Thoracic aorta (tissue), 2 donors: ENCODE measurements around the gene CAB39L. TPM values are rescaled to one million over a fixed set of nuclear protein-coding genes. Genes with fewer than 3 reads are reported as not detected.

Source experiments
- ATAC-seq: fragments of 150-250 bp; one replicate; pipeline ENCODE4 v1.8.0; 2017; ENCODE audit warnings: low read depth; ENCODE audit not compliant: insufficient number of reproducible peaks, low FRiP score
- DNase-seq: peaks from one replicate; pipeline ENCODE4 v3.0.0-alpha.2; 2020; ENCODE audit warnings: low spot score
- H3K27ac ChIP-seq, 2 donors: fragments of 200-600 bp; sonication (generic); 1 replicate in 1 of 2; 2 replicates in 1 of 2; pipeline ENCODE4 v1.5.1; 2016; ENCODE audit warnings: mild to moderate bottlenecking in 2 of 2, moderate library complexity in 2 of 2
- H3K27me3 ChIP-seq: fragments of 200-600 bp; sonication (generic); replicated peaks from 2 replicates; pipeline ENCODE4 v1.6.0; 2016; ENCODE audit warnings: mild to moderate bottlenecking; ENCODE audit not compliant: insufficient read depth
- H3K36me3 ChIP-seq: fragments of 200-600 bp; sonication (generic); one replicate; pipeline ENCODE4 v1.5.1; 2016
- H3K4me1 ChIP-seq, 2 donors: fragments of 200-600 bp; sonication (generic); 1 replicate in 1 of 2; 2 replicates in 1 of 2; pipeline versions ENCODE4 v1.5.1 to v1.6.0; 2016; ENCODE audit warnings: low read depth in 2 of 2, mild to moderate bottlenecking in 1 of 2; ENCODE audit not compliant: control insufficient read depth in 1 of 2
- H3K4me3 ChIP-seq: fragments of 200-600 bp; sonication (generic); 2 replicates; pipeline ENCODE4 v1.5.1; 2016; ENCODE audit warnings: mild to moderate bottlenecking
- H3K9me3 ChIP-seq: fragments of 200-600 bp; sonication (generic); 2 replicates; pipeline ENCODE4 v1.5.1; 2016
- total RNA-seq, 2 donors: library from RNA; depleted of rRNA; stranded (reverse); fragments of >200 nt; gene quantifications; one replicate each; pipeline versions ENCODE4 v1.1.0 to v1.2.3, GENCODE V29; 2016
- TF ChIP-seq, protein P1 (sequence below): fragments of 200-600 bp; sonication (generic); IDR thresholded peaks from one replicate; pipeline ENCODE4 v1.5.1; 2019; ENCODE audit warnings: antibody characterized with exemption

The CAB39L gene
- total RNA-seq, 2 donors from 2014 or later: 38.7 to 46.7 TPM

DNA sequence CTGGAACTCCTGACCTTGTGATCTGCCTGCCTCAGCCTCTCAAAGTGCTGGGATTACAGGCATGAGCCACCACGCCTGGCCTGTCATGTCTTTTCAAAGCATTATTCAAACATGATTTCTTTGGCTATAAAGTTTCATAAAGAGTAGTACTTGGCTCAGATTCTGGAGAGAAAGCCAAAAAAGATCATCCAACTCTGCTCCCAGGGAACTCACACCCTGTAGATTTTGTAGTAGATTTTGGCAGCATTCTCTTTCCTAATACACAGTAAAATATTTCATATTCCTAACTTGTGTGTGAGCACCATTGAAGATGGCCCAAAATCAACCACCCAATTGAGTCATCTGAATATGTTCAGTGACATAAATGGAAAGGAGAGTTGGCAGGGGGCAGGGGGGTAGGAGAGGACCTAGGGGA, 48.4 kb downstream of the CAB39L start:
- Histone ChIP-seq H3K9me3 (no peaks in the 10 kb centered on the region), H3K27me3 (no peaks in the 10 kb centered on the region), H3K4me1 (peaks cover 18 to 31% of the 10 kb centered on the region in 2 donors), H3K36me3 (no peaks in the 10 kb centered on the region), H3K27ac (peak overlapping the region; percentile 64 to 76), H3K4me3 (no peak overlapping the region)
- DNase-seq: peak; percentile 30
- TF ChIP-seq, protein P1, sequence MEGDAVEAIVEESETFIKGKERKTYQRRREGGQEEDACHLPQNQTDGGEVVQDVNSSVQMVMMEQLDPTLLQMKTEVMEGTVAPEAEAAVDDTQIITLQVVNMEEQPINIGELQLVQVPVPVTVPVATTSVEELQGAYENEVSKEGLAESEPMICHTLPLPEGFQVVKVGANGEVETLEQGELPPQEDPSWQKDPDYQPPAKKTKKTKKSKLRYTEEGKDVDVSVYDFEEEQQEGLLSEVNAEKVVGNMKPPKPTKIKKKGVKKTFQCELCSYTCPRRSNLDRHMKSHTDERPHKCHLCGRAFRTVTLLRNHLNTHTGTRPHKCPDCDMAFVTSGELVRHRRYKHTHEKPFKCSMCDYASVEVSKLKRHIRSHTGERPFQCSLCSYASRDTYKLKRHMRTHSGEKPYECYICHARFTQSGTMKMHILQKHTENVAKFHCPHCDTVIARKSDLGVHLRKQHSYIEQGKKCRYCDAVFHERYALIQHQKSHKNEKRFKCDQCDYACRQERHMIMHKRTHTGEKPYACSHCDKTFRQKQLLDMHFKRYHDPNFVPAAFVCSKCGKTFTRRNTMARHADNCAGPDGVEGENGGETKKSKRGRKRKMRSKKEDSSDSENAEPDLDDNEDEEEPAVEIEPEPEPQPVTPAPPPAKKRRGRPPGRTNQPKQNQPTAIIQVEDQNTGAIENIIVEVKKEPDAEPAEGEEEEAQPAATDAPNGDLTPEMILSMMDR: no peak
- peak; percentile 93 for ATAC-seq

DNA sequence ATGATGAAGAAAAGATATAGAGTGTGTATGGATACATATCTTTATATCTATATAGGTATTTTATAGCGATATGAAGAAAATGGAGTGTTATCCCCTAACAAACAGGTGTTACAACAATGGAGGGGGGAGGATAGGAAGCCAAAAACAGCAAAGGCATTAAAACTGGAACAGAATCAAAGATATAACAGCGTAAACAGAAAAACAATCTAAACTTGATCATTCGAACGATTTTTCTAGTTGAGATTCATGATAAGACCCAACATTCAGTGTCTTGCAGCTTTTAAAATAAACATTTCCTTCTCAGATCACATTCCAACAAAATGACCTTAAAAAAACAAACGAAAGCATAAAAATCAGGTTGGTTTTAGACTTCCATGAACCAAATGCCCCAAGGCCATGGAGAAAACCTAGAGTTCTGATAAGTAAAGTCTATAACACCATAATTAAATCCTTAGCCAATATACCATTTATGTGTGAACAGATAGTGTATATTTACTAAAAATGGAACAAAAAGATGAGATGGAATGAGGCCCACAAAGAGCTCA, 55.7 kb downstream of the CAB39L start:
- ATAC-seq (no peak), DNase-seq (no peak)
- no peaks in the 10 kb centered on the region for H3K4me1 ChIP-seq

DNA sequence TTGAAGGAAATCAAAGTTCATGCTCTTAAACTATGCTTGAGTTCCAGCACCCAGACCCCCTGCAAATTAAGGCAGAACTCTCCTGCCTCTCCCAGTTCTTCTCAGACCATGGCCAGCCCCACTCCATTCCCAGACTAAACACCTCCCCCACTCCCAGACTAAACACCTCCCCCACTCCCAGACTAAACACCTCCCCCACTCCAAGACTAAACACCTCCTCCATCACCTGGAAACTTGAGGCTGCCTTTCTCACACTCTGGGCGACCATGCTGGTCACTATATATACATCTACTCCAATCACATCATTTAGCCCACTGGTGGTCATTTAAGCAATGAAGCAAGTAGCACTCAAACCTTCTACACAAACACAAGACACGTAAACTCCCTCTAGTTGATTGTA, 57.2 kb downstream of the CAB39L start:
- ATAC-seq (no peak), DNase-seq (no peak)
- Histone ChIP-seq H3K4me3 (no peak overlapping the region), H3K4me1 (no peaks in the 10 kb centered on the region), H3K27me3 (no peaks in the 10 kb centered on the region), H3K9me3 (no peaks in the 10 kb centered on the region), H3K36me3 (no peaks in the 10 kb centered on the region), H3K27ac (no peak overlapping the region)
- TF ChIP-seq, protein P1: no peak

More for the DNA sequence above, 55.7 kb downstream of the CAB39L start:
- Histone ChIP-seq H3K4me3 (no peak overlapping the region), H3K27ac (no peak overlapping the region), H3K27me3 (no peaks in the 10 kb centered on the region), H3K9me3 (no peaks in the 10 kb centered on the region), H3K36me3 (no peaks in the 10 kb centered on the region)
- TF ChIP-seq, protein P1: no peak

DNA sequence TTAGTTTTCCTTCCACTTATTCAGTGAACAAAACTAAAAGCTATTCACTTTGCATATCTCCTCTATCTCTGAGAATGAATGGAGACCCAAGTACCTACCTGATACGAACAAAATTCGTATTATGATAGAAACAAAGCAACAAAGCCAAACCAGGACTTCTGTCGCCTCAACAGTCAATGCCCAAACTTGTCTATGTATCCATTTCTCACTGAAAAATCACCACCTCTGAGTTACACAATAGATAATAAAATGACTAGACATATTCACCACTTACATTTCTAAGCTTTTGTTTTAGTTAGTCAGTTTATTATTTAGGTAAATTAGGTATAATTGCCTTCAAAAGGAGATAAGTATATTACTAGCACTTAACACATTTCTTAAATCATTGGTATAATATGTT, 67.7 kb downstream of the CAB39L start:
- ATAC-seq (no peak), DNase-seq (no peak)
- TF ChIP-seq, protein P1: no peak
- H3K4me3 ChIP-seq: no peak overlapping the region
- peaks cover 24 to 30% of the 10 kb centered on the region in 2 donors for H3K4me1 ChIP-seq
- no peaks in the 10 kb centered on the region for H3K9me3 ChIP-seq
- H3K36me3 ChIP-seq: no peaks in the 10 kb centered on the region
- H3K27me3 ChIP-seq: no peaks in the 10 kb centered on the region
- no peak overlapping the region for H3K27ac ChIP-seq

DNA sequence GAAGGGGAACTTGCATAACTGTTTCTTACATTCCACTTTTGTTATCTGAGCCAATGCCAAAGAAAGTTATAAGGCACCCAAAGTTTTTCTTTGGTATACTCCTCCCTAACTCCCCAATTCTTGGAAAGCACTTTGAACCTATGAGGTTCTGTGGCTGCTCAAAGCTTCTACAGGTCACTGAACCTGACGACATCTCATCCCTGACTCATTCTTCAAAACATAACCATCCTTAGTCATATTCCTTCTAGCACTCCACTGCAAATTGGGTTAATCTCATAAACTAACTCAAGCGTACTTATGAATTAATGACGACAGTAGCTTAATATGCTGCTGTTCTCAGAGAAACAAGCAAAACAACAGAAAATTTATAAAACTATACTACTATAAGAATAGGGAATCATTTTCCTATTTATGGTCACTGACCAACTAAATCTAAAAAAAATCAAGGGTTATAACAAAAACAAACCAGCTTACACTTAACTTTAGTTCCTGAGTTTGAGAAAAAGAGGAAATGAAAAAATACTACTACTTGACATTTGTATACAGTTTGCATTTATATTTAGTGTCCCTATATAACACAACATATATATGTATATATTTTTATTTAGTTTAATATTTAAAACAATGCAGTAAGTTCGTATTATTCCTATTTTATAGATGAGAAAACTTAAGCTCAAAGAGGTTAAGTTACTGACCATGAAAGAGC, 69.1 kb downstream of the CAB39L start:
- Histone ChIP-seq H3K27me3 (no peaks in the 10 kb centered on the region), H3K4me1 (peaks cover 24 to 30% of the 10 kb centered on the region in 2 donors), H3K36me3 (no peaks in the 10 kb centered on the region), H3K27ac (no peak overlapping the region), H3K4me3 (no peak overlapping the region), H3K9me3 (no peaks in the 10 kb centered on the region)
- TF ChIP-seq, protein P1: no peak
- peak; percentile 60 for ATAC-seq
- no peak for DNase-seq
